ENCODE data around the gene DIDO1. TPM values are rescaled to one million over a fixed set of nuclear protein-coding genes. Genes with fewer than 3 reads are reported as not detected.
A peak's percentile ranks its signal among the peaks of the same experiment; 100 is the strongest.
"Not testable (repeated sequence)": the region's sequence is repeated elsewhere in the genome, so short reads cannot be mapped to it uniquely, and the experiment has no call there.

Gene DIDO1
- total RNA-seq, 4 donors from 2014 or later, result 24.2 to 39.3 (median 28.7) TPM

GRCh38 chr20:62923059-62923668 is 3.1 kb downstream of the DIDO1 start:
- peaks cover 85 to 87% of the 10 kb centered on the region in 2 donors for H3K4me1 ChIP-seq
- in situ Hi-C loops (cut with MboI; ENCODE audit: low sequenced_read_pairs in 4 of 4); H3K36me3 ChIP-seq; H3K9me3 ChIP-seq; intact Hi-C loops (cut with DNase I; ENCODE audit: low total_unique reads); H3K27me3 ChIP-seq: not testable (repeated sequence)
- peak; percentile 30 to 42 for ATAC-seq
- H3K4me3 ChIP-seq, result peak overlapping the region in 3 of 4 donors; percentile 82 to 94 (median 85)
- peak; percentile 53 to 60 for TF ChIP-seq POLR2A (IDR thresholded peaks at IDR 0.05)
- peak in 1 of 2 donors; percentile 74 for DNase-seq
- peak overlapping the region; percentile 91 to 98 (median 94) for H3K27ac ChIP-seq

- peaks cover 85 to 87% of the 10 kb centered on the region in 2 donors for H3K4me1 ChIP-seq
- intact Hi-C loops (cut with DNase I; ENCODE audit: low total_unique reads), result no loop called here
These were observed 3.8 kb downstream of the DIDO1 start for GRCh38 chr20:62922451-62922921.

GRCh38 chr20:62921119-62921687 is 5.1 kb downstream of the DIDO1 start:
- H3K27ac ChIP-seq, result peak overlapping the region; percentile 5 to 36 (median 11)
- DNase-seq (no peak), ATAC-seq (peak in 1 of 2 donors; percentile 49)
- in situ Hi-C loops (cut with MboI; ENCODE audit: low sequenced_read_pairs in 4 of 4), result no loop called here
- no peak overlapping the region for H3K4me3 ChIP-seq
- no peaks in the 10 kb centered on the region for H3K27me3 ChIP-seq
- peaks cover 86 to 91% of the 10 kb centered on the region in 2 donors for H3K4me1 ChIP-seq
- intact Hi-C loops (cut with DNase I; ENCODE audit: low total_unique reads), result no loop called here
- H3K9me3 ChIP-seq, result no peaks in the 10 kb centered on the region
- no peaks in the 10 kb centered on the region for H3K36me3 ChIP-seq
- no peak for TF ChIP-seq POLR2A (IDR thresholded peaks at IDR 0.05)
- TF ChIP-seq CTCF (IDR thresholded peaks at IDR 0.05 in 4 of 5, conservative IDR thresholded peaks at IDR 0.05 in 1 of 5), result peak; percentile 35 to 61 (median 37)

More at GRCh38 chr20:62922451-62922921, 3.8 kb downstream of the DIDO1 start:
- H3K36me3 ChIP-seq, result no peaks in the 10 kb centered on the region
- no peaks in the 10 kb centered on the region for H3K9me3 ChIP-seq
- DNase-seq (no peak), ATAC-seq (no peak)
- H3K4me3 ChIP-seq, result no peak overlapping the region
- in situ Hi-C loops (cut with MboI; ENCODE audit: low sequenced_read_pairs in 4 of 4), result no loop called here
- TF ChIP-seq POLR2A (IDR thresholded peaks at IDR 0.05) (no peak), CTCF (IDR thresholded peaks at IDR 0.05 in 4 of 5, conservative IDR thresholded peaks at IDR 0.05 in 1 of 5) (no peak)
- peak overlapping the region; percentile 91 to 98 (median 94) for H3K27ac ChIP-seq
- no peaks in the 10 kb centered on the region for H3K27me3 ChIP-seq

- H3K4me1 ChIP-seq, result peaks cover 95 to 100% of the 10 kb centered on the region in 2 donors
These were observed 6.2 kb downstream of the DIDO1 start for GRCh38 chr20:62920039-62920645.

More at GRCh38 chr20:62920039-62920645, 6.2 kb downstream of the DIDO1 start:
- Histone ChIP-seq H3K4me3 (no peak overlapping the region), H3K27ac (no peak overlapping the region), H3K27me3 (no peaks in the 10 kb centered on the region), H3K36me3 (no peaks in the 10 kb centered on the region), H3K9me3 (no peaks in the 10 kb centered on the region)
- ATAC-seq, result no peak
- intact Hi-C loops (cut with DNase I; ENCODE audit: low total_unique reads), result no loop called here
- no peak for DNase-seq
- TF ChIP-seq POLR2A (IDR thresholded peaks at IDR 0.05), result no peak
- TF ChIP-seq CTCF (IDR thresholded peaks at IDR 0.05 in 4 of 5, conservative IDR thresholded peaks at IDR 0.05 in 1 of 5), result no peak
- in situ Hi-C loops (cut with MboI; ENCODE audit: low sequenced_read_pairs in 4 of 4), result no loop called here

Measured in gastrocnemius medialis (tissue), 4 donors.